Activated CD8-positive, alpha-beta T cell treated with anti-CD3 and anti-CD28 coated beads for 36 hours (primary cell): ENCODE results near the gene CERS6. TPM values are rescaled to one million over a fixed set of nuclear protein-coding genes. Genes with fewer than 3 reads are reported as not detected.

Experiments used
- ATAC-seq: fragments of 200-7000 bp; cut with Tn5 transposase; one replicate; pipeline ENCODE4 v1.10.0; 2021; ENCODE audit warnings: mild to moderate bottlenecking, moderate library complexity
- CTCF ChIA-PET: fragments of 350-600 bp; sonication (Branson Sonifier 250); formaldehyde crosslinking; loops from one replicate; lab custom pipeline; 2021; ENCODE audit warnings: antibody characterized with exemption; lab: Charles Lee
- POLR2A ChIA-PET: fragments of 350-600 bp; sonication (Branson Sonifier 250); formaldehyde crosslinking; loops from one replicate; lab custom pipeline; 2021; ENCODE audit warnings: antibody characterized with exemption; lab: Charles Lee
- DNase-seq: peaks from one replicate; pipeline ENCODE4 v3.0.0-alpha.2; 2020
- H3K27ac Mint-ChIP-seq: one replicate; pipeline ENCODE4 v1.8.0; 2021; ENCODE audit warnings: mild to moderate bottlenecking, mixed read lengths
- H3K27me3 Mint-ChIP-seq: one replicate; pipeline ENCODE4 v1.8.0; 2021; ENCODE audit warnings: mixed read lengths
- H3K36me3 Mint-ChIP-seq: one replicate; pipeline ENCODE4 v1.8.0; 2021; ENCODE audit warnings: low read depth, mixed read lengths
- H3K4me1 Mint-ChIP-seq: one replicate; pipeline ENCODE4 v1.8.0; 2021; ENCODE audit warnings: low read depth, mixed read lengths
- H3K4me3 Mint-ChIP-seq: one replicate; pipeline ENCODE4 v1.8.0; 2021; ENCODE audit warnings: mild to moderate bottlenecking, moderate library complexity, mixed read lengths
- H3K9me3 Mint-ChIP-seq: one replicate; pipeline ENCODE4 v1.8.0; 2021; ENCODE audit warnings: mixed read lengths
- CTCF ChIP-seq: fragments of 200-600 bp; IDR thresholded peaks from one replicate; pipeline ENCODE4 v1.8.0; 2022; ENCODE audit warnings: antibody characterized with exemption, mild to moderate bottlenecking
- intact Hi-C: fragments of 100-400 bp; cut with micrococcal nuclease; formaldehyde crosslinking; loops from one replicate; pipeline ENCODE4 v1.10.0; 2022
- total RNA-seq, 2 experiments: library from RNA; stranded (reverse); gene quantifications; one replicate each; pipeline ENCODE4 v1.2.3, GENCODE V29; 2021

CERS6 gene
- total RNA-seq, 2 experiments from 2014 or later, result 15.4 to 16.1 TPM

GRCh38 chr2:168626647-168627046 lies 170.6 kb downstream of the CERS6 start:
- CTCF ChIA-PET, result interaction anchor here (1.0 kb wide), 1 partner anchor 280 kb away, joined by 3 read pairs; no protein-coding TSS in a partner anchor
- H3K27ac Mint-ChIP-seq, result no peak overlapping the region

GRCh38 chr2:168632709-168633121 lies 176.6 kb downstream of the CERS6 start:
- Mint-ChIP-seq H3K4me1 (peaks cover 10% of the 10 kb centered on the region), H3K9me3 (no peaks in the 10 kb centered on the region), H3K4me3 (no peak overlapping the region), H3K36me3 (no peaks in the 10 kb centered on the region), H3K27me3 (no peaks in the 10 kb centered on the region), H3K27ac (no peak overlapping the region)
- POLR2A ChIA-PET, result no interaction called here
- intact Hi-C loops, result no loop called here
- ATAC-seq (no peak), DNase-seq (no peak)
- TF ChIP-seq CTCF, result no peak
- CTCF ChIA-PET, result interaction anchor here (0.9 kb wide), 1 partner anchor 10 kb away, joined by 3 read pairs; no protein-coding TSS in a partner anchor

More at GRCh38 chr2:168626647-168627046, 170.6 kb downstream of the CERS6 start:
- TF ChIP-seq CTCF, result no peak
- ATAC-seq (no peak), DNase-seq (no peak)
- Mint-ChIP-seq H3K36me3 (no peaks in the 10 kb centered on the region), H3K27me3 (no peaks in the 10 kb centered on the region), H3K4me1 (peaks cover 15% of the 10 kb centered on the region), H3K4me3 (no peak overlapping the region), H3K9me3 (no peaks in the 10 kb centered on the region)
- intact Hi-C loops, result no loop called here
- POLR2A ChIA-PET, result no interaction called here

- ChIA-PET POLR2A (no interaction called here), CTCF (interaction anchor here (0.9 kb wide), 1 partner anchor 11 kb away, joined by 3 read pairs; no protein-coding TSS in a partner anchor)
- TF ChIP-seq CTCF, result no peak
- intact Hi-C loops, result no loop called here
- Mint-ChIP-seq H3K4me3 (no peak overlapping the region), H3K36me3 (no peaks in the 10 kb centered on the region), H3K4me1 (peaks cover 8% of the 10 kb centered on the region), H3K9me3 (no peaks in the 10 kb centered on the region), H3K27me3 (no peaks in the 10 kb centered on the region), H3K27ac (no peak overlapping the region)
- DNase-seq (no peak), ATAC-seq (no peak)
Observed at GRCh38 chr2:168633200-168633599, 177.1 kb downstream of the CERS6 start.

- DNase-seq (no peak), ATAC-seq (no peak)
- H3K27ac Mint-ChIP-seq, result no peak overlapping the region
- H3K36me3 Mint-ChIP-seq, result no peaks in the 10 kb centered on the region
- H3K4me1 Mint-ChIP-seq, result peaks cover 10% of the 10 kb centered on the region
- no peaks in the 10 kb centered on the region for H3K27me3 Mint-ChIP-seq
- no peaks in the 10 kb centered on the region for H3K9me3 Mint-ChIP-seq
- intact Hi-C loops, result no loop called here
- ChIA-PET CTCF (no interaction called here), POLR2A (no interaction called here)
- no peak overlapping the region for H3K4me3 Mint-ChIP-seq
- no peak for TF ChIP-seq CTCF
Observed at GRCh38 chr2:168633895-168634294, 177.8 kb downstream of the CERS6 start.

GRCh38 chr2:168635065-168635577 lies 179.0 kb downstream of the CERS6 start:
- no peak for DNase-seq
- no peak for ATAC-seq
- Mint-ChIP-seq H3K27me3 (no peaks in the 10 kb centered on the region), H3K36me3 (no peaks in the 10 kb centered on the region), H3K27ac (no peak overlapping the region), H3K4me3 (no peak overlapping the region), H3K9me3 (no peaks in the 10 kb centered on the region), H3K4me1 (peaks cover 10% of the 10 kb centered on the region)
- TF ChIP-seq CTCF, result no peak
- ChIA-PET CTCF (no interaction called here), POLR2A (interaction anchor here (1.0 to 1.1 kb wide), 2 partner anchors 9 to 59 kb away, joined by 3 to 4 read pairs; no protein-coding TSS in a partner anchor)
- intact Hi-C loops, result no loop called here
